Activated T-cell treated with anti-CD3 and anti-CD28 coated beads, Interleukin-2, amount 50 U/mL, for 72 hours (primary cell): ENCODE measurements around the gene PRKG1. TPM values are rescaled to one million over a fixed set of nuclear protein-coding genes. Genes with fewer than 3 reads are reported as not detected.
"Not testable (repeated sequence)": the region's sequence is repeated elsewhere in the genome, so short reads cannot be mapped to it uniquely, and the experiment has no call there.

Source experiments
- ATAC-seq, 2 donors: fragments of 150-1000 bp; cut with Tn5 transposase; replicated peaks in 1 of 2; 2 replicates each; pipeline ENCODE4 v1.10.0; 2021; ENCODE audit warnings: moderate library complexity in 2 of 2, mild to moderate bottlenecking in 1 of 2
- DNase-seq, 2 donors: peaks; one replicate each; pipeline ENCODE4 v3.0.0; 2021 to 2022; ENCODE audit warnings: mixed read lengths in 1 of 2
- H3K27ac Mint-ChIP-seq: one replicate; pipeline ENCODE4 v1.8.0; 2022; ENCODE audit warnings: mild to moderate bottlenecking, moderate library complexity, mixed read lengths
- H3K27me3 Mint-ChIP-seq: one replicate; pipeline ENCODE4 v1.8.0; 2022; ENCODE audit warnings: low read depth, mixed read lengths
- H3K36me3 Mint-ChIP-seq, 2 donors: one replicate each; pipeline ENCODE4 v1.8.0; 2022; ENCODE audit warnings: mixed read lengths in 2 of 2, mild to moderate bottlenecking in 1 of 2; ENCODE audit not compliant: insufficient read depth in 2 of 2
- H3K4me1 Mint-ChIP-seq: one replicate; pipeline ENCODE4 v1.8.0; 2022; ENCODE audit warnings: low read depth, mixed read lengths
- H3K4me3 Mint-ChIP-seq, 2 donors: one replicate each; pipeline ENCODE4 v1.8.0; 2022; ENCODE audit warnings: mild to moderate bottlenecking in 2 of 2, mixed read lengths in 2 of 2, moderate library complexity in 2 of 2
- H3K9me3 Mint-ChIP-seq, 2 donors: one replicate each; pipeline ENCODE4 v1.8.0; 2022; ENCODE audit warnings: mixed read lengths in 2 of 2
- total RNA-seq, 2 donors: library from RNA; stranded (reverse); gene quantifications; one replicate each; pipeline ENCODE4 v1.2.3, GENCODE V29; 2022

PRKG1 gene
- total RNA-seq, 2 donors from 2014 or later: not detected

DNA sequence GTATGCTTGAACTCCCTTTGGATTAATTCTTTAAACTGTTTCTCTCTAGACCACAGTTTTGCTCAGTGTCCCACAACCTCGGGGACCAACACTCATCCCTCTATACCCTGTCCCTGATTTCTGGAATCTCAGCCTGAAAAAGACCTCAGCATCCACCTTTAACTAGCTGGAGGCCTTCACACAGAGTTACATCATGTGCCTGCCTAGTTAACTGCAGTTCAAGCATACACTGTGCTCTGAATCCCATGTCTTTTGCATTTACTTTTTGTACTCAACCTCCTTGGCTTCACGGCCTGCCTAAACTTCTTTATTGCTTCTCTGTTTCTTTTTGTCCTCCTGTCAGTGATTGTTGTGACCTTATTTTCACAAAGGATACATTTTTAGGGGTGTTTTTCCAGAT, 66.7 kb downstream of the PRKG1 start:
- Mint-ChIP-seq H3K27ac (no peak overlapping the region), H3K36me3 (no peaks in the 10 kb centered on the region), H3K27me3 (no peaks in the 10 kb centered on the region), H3K9me3 (no peaks in the 10 kb centered on the region), H3K4me1 (no peaks in the 10 kb centered on the region), H3K4me3 (no peak overlapping the region)
- ATAC-seq (no peak), DNase-seq (no peak)

- Mint-ChIP-seq H3K27me3 (no peaks in the 10 kb centered on the region), H3K27ac (no peak overlapping the region), H3K4me1 (no peaks in the 10 kb centered on the region), H3K9me3 (no peaks in the 10 kb centered on the region), H3K4me3 (no peak overlapping the region), H3K36me3 (no peaks in the 10 kb centered on the region)
- ATAC-seq (no peak), DNase-seq (no peak)
These were observed 70.0 kb downstream of the PRKG1 start for GRCh38 chr10:51144161-51144781.

GRCh38 chr10:51145375-51145774, 71.1 kb downstream of the PRKG1 start:
- no peak for DNase-seq
- Mint-ChIP-seq H3K9me3 (no peaks in the 10 kb centered on the region), H3K4me3 (no peak overlapping the region), H3K36me3 (no peaks in the 10 kb centered on the region), H3K27ac (no peak overlapping the region), H3K27me3 (no peaks in the 10 kb centered on the region), H3K4me1 (no peaks in the 10 kb centered on the region)
- no peak for ATAC-seq

DNA sequence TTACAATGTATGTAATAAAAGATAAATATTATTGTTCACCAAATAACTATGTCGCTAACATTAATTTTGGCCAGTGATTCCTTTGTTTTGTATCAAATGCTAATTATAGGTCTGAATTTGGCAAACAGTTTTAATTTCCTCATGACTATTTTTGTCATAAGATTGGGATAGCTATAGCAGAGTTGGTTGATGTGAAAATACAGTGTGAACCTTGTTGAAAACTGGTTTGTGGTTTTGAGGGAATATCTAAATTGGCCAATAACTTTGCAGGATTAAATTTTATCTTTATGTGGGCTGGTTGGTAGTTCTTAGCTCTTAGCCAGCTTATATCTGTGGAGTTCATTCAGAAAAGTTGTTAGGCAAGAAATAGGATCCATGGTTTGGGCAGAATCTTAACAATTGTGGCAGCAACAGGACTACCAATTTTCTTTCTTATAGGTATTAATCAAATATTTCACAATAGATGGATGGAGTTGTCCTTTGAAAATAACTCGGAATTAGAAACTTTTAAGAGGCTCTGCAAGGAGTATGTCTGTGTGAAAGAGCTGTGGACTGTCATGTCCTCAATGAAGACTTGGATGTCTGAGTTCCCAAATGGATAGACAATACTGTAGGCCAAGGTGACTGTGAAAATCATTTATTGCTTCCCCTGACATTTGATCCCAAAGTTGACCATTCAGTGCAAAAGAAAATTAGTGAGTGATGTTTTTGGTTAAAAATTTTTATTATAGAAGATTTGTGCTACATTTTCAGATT, 73.5 kb downstream of the PRKG1 start:
- Mint-ChIP-seq H3K9me3 (no peaks in the 10 kb centered on the region), H3K27me3 (no peaks in the 10 kb centered on the region)
- ATAC-seq: no peak

GRCh38 chr10:51156926-51157325, 82.6 kb downstream of the PRKG1 start:
- Mint-ChIP-seq H3K4me3 (no peak overlapping the region), H3K9me3 (no peaks in the 10 kb centered on the region), H3K27ac (no peak overlapping the region), H3K4me1 (no peaks in the 10 kb centered on the region), H3K27me3 (no peaks in the 10 kb centered on the region), H3K36me3 (no peaks in the 10 kb centered on the region)
- DNase-seq (no peak), ATAC-seq (no peak)

More for the DNA sequence above, 73.5 kb downstream of the PRKG1 start:
- H3K36me3 Mint-ChIP-seq: no peaks in the 10 kb centered on the region
- H3K27ac Mint-ChIP-seq: no peak overlapping the region
- H3K4me1 Mint-ChIP-seq: no peaks in the 10 kb centered on the region
- no peak for DNase-seq
- no peak overlapping the region for H3K4me3 Mint-ChIP-seq

- ATAC-seq: no peak
- Mint-ChIP-seq H3K4me3 (no peak overlapping the region), H3K36me3 (no peaks in the 10 kb centered on the region), H3K27me3 (no peaks in the 10 kb centered on the region), H3K9me3 (no peaks in the 10 kb centered on the region), H3K4me1 (no peaks in the 10 kb centered on the region), H3K27ac (no peak overlapping the region)
- no peak for DNase-seq
These were observed 84.5 kb downstream of the PRKG1 start for GRCh38 chr10:51158832-51159231.

DNA sequence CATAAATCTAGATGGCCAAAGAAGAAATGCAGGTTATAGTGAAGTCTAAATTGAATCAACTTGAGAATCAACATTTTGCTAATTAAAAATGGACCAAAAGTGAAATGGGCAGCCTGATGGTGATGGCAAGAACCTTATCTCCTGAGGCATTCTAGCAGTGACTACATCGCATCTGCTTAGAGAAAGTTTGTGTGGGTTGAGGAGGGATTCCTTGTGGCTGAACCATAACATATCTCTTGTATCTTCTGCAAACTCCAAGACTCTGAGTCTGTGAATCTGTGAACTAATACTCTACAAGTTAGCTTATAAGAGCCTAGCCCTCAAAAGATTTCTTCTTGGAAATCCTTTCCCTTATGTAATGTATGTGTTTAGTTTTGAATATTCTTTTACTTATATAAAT, 85.6 kb downstream of the PRKG1 start:
- Mint-ChIP-seq H3K4me3 (no peak overlapping the region), H3K9me3 (no peaks in the 10 kb centered on the region), H3K27ac (no peak overlapping the region), H3K4me1 (no peaks in the 10 kb centered on the region), H3K36me3 (no peaks in the 10 kb centered on the region), H3K27me3 (no peaks in the 10 kb centered on the region)
- no peak for DNase-seq
- ATAC-seq: no peak

GRCh38 chr10:51162002-51162401, 87.7 kb downstream of the PRKG1 start:
- H3K4me3 Mint-ChIP-seq: no peak overlapping the region
- no peak for ATAC-seq
- no peaks in the 10 kb centered on the region for H3K4me1 Mint-ChIP-seq
- H3K36me3 Mint-ChIP-seq: no peaks in the 10 kb centered on the region
- no peaks in the 10 kb centered on the region for H3K27me3 Mint-ChIP-seq
- no peak overlapping the region for H3K27ac Mint-ChIP-seq
- H3K9me3 Mint-ChIP-seq: peaks cover 0 to 2% of the 10 kb centered on the region in 2 donors
- DNase-seq: no peak

DNA sequence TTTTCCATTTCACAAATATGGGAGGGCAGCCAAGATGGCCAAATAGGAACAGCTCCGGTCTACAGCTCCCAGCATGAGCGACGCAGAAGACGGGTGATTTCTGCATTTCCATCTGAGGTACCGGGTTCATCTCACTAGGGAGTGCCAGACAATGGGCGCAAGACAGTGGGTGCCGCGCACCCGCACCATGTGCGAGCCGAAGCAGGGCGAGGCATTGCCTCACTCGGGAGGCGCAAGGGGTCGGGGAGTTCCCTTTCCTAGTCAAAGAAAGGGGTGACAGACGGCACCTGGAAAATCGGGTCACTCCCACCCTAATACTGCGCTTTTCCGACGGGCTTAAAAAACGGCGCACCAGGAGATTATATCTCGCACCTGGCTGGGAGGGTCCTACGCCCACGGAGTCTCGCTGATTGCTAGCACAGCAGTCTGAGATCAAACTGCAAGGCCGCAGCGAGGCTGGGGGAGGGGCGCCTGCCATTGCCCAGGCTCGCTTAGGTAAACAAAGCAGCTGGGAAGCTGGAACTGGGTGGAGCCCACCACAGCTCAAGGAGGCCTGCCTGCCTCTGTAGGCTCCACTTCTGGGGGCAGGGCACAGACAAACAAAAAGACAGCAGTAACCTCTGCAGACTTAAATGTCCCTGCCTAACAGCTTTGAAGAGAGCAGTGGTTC, 89.2 kb downstream of the PRKG1 start:
- H3K27me3 Mint-ChIP-seq, H3K27ac Mint-ChIP-seq, H3K36me3 Mint-ChIP-seq, H3K4me3 Mint-ChIP-seq, DNase-seq, ATAC-seq, H3K4me1 Mint-ChIP-seq, H3K9me3 Mint-ChIP-seq: not testable (repeated sequence)

DNA sequence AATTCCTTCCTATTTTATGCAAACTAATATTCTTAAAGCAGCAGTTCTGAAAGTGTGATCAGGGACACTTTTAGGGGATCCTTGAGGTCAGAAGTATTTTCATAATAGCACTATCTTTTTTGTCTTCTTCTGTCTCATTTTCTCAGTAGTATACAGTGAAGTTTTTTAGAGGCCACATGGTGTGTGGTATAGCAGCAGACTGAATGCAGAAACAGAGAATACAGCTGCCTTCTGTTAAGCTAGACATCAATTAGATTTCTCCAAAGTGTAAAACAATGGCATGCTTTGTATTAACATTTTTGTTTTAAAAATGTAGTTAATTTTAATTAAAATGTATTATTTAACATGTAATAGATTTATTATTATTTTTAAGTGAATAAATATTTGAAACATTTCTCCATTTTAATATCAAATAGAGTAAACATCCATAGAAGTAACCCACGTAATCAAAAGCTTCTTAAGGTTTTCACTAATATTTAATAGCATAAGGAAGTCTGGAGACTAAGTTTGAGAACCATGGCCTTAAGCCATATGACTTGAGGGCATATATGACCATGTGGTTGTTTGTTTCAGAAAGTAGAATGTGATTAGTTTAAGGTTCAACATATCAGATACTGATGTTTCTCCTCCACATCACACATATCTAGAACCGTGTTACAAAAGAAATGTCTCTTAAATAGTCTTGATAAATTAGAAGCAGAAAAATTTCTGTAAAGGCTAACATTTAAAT, 94.0 kb downstream of the PRKG1 start:
- Mint-ChIP-seq H3K4me3 (no peak overlapping the region), H3K9me3 (peaks cover 1 to 5% of the 10 kb centered on the region in 2 donors), H3K27ac (no peak overlapping the region), H3K27me3 (no peaks in the 10 kb centered on the region), H3K36me3 (no peaks in the 10 kb centered on the region), H3K4me1 (no peaks in the 10 kb centered on the region)
- DNase-seq (no peak), ATAC-seq (no peak)

DNA sequence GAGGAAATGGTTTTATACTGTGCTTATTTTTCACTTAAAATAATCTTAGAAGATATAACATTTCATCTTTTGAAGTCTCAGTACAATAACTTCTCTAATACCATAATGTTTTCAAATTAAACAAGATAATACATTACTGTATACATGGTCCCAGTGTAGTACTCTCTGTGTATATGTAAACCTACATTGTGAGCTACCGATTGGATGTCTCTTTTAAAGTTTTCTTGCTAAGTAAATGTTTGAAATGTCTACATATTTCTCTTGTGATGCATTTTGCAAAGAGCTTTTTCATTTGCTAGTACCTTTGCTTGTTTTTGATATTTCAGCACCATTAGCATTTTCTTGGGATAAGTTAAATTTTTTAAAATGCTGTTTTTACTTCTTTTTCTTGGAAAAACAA, 94.8 kb downstream of the PRKG1 start:
- Mint-ChIP-seq H3K9me3 (peaks cover 1 to 5% of the 10 kb centered on the region in 2 donors), H3K36me3 (no peaks in the 10 kb centered on the region), H3K27ac (no peak overlapping the region), H3K4me1 (no peaks in the 10 kb centered on the region), H3K4me3 (no peak overlapping the region), H3K27me3 (no peaks in the 10 kb centered on the region)
- DNase-seq (no peak), ATAC-seq (no peak)

- Mint-ChIP-seq H3K27ac (no peak overlapping the region), H3K9me3 (peaks cover 1 to 5% of the 10 kb centered on the region in 2 donors), H3K4me3 (no peak overlapping the region), H3K27me3 (no peaks in the 10 kb centered on the region), H3K36me3 (no peaks in the 10 kb centered on the region), H3K4me1 (no peaks in the 10 kb centered on the region)
- DNase-seq: no peak
- ATAC-seq: no peak
These were observed 96.4 kb downstream of the PRKG1 start for GRCh38 chr10:51170518-51171245.
